Stimulated activated CD4-positive, alpha-beta T cell treated with anti-CD3 and anti-CD28 coated beads, Interleukin-15, amount 100 ng/mL, for 24 hours (primary cell): ENCODE measurements around the gene TRIO.
A peak's percentile ranks its signal among the peaks of the same experiment; 100 is the strongest.

Experiments used
- DNase-seq: peaks from one replicate; pipeline ENCODE4 v3.0.0-alpha.2; 2020

TRIO gene

DNA sequence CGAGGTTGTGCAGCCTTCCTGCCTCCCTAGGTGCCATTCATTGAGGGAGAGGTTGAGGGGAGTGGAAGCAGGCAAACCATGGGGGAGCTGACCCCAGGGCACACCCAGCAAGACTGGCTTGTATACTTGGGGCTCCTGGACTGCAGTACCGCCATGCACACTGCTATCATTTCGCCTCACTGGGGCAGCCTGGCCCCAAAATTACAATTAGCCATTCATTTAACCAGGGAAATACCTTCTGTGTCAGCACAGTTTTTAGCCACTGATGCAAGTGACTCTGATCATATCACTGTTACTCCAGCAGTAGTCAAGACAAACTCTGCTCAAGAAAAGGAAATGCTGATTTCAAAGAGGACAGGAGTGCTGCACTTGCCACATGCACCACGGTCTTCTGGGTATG lies 109.7 kb downstream of the TRIO start:
- no peak for DNase-seq

DNA sequence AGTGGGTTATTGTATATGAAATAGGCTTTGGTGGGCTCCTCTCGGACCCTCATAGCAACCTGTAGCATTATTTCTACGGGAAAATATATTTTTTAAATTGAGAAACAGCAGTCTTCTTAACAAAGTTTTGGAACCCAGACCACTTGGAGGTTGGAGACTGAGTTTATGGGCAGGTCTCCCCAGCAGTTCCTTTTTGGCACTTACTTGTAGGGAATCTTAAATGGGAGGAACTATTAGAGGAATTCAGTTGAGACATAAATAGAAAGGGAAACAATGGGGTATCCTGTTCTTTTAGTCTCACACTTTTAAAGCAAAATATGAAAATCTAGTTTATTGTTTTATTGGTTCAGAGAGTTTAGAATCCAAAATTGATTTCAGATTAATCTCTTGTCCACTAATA lies 111.5 kb downstream of the TRIO start:
- no peak for DNase-seq

DNA sequence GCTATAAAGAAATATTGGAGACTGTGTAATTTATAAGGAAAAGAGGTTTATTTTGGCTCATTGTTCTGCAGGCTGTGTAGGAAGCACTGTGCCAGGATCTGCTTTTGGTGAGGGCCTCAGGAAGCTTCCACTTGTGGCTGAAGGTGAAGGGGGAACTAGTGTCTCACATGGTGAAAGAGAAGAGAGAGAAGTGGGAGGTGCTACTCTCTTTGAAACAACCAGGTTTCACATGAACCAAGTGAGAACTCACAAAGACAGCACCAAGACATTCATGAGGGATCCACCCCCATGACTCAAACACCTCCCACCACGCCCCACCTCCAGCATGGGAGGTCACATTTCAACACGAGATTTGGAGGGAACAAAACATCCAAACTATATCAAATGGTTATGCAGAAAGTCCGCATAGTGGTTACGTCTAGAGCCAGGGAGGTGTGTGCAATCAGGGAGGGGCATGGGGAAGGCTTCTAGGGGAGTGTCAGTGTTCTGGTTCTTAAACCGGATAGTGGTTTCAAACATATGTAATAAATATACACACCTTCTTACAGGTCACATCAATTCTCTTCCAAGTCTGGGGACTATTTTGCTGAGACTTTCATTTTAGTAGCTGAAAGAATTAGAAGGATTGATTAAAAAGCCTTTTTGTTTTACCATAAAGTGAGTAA lies 113.0 kb downstream of the TRIO start:
- no peak for DNase-seq

DNA sequence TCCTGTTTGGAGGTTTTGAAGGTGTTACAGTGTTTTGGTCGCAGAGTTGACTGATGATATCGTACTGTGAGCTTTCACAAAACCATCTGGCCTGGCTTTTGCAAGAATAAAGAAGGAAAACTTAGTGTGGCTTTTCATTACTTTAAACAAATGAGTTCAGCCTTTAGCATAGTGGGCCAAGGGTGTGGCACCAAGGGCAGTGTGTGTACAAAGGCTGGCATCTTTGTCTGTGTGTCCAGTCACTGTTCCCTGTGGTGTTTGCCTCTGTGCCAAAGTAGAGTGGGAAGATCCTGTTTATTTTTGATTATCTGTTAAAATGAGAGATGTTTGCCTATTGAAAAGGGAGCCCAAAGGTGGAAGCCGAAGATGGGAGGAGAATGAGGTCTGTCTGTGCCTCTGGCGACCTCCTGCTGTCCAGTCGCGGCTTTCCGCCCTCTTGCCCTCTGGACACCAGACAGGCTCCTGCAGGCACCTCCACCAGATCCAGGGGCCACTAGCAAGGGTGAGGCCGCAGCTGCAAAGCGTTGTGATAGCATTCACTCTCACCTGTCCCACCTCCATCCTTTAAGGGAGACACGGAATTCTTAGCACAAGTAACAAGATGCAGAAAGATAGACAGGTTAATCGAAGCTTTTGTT lies 113.7 kb downstream of the TRIO start:
- no peak for DNase-seq

DNA sequence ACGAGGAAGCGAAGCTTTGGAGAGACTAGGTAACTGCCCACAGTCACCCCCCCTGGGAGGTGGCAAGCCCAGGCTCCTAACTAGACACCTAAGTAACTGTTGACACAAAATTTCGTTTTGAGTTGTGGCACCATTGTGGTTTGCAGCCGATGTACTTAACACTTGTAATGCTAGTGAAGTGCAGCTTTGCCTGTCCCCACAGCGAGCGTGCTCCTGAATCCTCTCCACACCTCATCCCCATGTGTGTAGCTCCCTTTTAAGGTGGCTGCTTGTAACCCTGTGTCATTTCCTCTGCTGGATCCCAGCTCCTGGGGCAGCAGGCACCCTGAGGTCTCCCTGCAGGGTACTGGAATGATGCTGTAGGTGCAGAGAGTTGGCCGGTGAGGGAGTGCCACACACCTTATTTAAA lies 114.9 kb downstream of the TRIO start:
- DNase-seq = no peak

GRCh38 chr5:14258840-14259239 lies 115.7 kb downstream of the TRIO start:
- no peak for DNase-seq

DNA sequence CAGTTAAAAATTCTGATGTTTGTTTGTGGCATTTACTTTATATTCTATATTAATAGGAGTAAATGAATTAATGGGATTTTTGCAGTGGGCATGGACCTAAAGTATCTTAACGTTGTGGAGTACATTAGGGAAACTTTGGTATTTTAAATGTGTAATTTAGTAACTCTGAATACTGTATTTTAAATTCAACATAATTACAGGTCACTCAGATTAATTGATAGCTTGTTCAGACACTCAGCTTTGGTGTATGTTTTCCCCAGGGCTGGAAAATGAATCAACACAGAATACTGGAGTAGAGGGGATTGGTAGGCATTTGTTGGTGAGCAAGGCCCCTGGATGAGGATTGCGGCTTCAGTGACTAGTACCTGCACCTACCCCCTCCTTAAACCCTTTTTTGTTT lies 117.5 kb downstream of the TRIO start:
- no peak for DNase-seq

DNA sequence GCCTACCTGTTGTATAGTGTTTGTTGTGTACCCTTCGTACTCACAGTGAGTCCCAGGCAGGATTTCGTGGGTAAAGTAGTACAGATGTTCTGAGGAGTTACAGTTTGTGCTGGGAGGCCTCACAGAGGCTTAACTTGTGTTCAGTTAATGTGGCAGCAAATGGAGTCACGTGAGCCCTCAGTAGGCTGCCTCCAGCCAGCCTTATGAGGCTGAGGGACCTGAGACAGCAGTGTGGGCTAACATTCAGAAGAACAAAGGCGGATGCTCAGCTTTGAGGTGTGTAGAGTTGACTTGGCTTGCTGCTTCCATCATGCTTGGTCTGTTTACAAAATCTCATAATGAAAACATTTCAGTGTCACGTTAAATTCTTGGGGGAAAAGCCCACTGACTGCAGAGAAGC lies 118.1 kb downstream of the TRIO start:
- no peak for DNase-seq

DNA sequence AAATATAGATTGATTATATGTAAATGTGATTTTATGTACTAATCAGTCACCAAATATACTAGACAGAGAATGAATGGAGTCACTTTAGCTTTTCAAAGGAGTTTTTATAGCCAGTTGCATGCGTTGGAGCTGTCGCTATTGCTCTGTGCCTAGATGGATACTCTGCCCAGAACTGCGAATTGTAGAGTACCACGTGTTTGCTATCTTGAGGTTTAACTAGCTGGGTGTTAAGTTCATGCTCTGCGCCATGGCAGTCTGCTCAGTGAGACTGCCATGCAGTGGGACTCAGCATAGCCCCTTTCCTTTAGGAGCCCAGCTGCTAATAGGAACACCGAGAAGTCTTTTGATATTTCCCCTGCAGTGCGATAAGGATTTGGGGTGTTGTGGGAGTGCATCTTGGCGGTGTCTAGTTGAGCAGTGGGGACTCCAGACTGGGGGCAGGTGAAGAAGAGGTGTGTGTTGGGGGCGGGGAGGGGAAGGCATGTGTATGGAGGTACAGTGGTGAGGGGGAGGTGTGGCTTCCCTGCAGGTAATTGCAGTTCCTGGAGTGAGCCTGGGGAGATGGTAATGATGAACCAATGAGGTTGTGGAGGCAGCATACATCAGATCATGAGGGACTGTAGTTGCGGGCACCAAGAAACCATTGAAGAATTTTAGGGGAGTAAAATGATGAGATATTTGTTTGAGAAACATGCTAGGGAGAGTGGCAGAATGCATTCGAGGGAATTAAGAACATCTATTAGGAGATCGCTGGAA lies 118.9 kb downstream of the TRIO start:
- DNase-seq = no peak

- no peak for DNase-seq
These were observed 120.0 kb downstream of the TRIO start for GRCh38 chr5:14263113-14263512.

DNA sequence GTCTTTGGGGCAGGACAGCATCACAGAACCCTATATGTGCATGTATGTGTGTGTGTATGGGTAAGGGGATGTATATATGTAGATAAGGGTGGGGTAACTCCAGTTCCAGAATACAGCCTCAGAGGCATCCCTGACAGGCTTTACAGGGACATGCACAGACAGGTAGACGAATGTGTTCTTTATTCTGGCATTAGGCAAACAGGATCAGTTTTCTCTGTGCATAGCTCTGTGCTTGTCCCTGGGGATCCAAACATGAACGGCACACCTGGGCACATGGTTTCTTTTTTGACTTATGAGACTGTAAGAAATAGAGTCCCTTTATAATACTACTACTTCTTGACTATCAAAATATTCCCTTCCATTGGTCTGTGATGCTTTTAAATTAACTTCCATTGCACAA lies 120.6 kb downstream of the TRIO start:
- DNase-seq = no peak

GRCh38 chr5:14264605-14265316 lies 121.6 kb downstream of the TRIO start:
- DNase-seq = peak; percentile 85

DNA sequence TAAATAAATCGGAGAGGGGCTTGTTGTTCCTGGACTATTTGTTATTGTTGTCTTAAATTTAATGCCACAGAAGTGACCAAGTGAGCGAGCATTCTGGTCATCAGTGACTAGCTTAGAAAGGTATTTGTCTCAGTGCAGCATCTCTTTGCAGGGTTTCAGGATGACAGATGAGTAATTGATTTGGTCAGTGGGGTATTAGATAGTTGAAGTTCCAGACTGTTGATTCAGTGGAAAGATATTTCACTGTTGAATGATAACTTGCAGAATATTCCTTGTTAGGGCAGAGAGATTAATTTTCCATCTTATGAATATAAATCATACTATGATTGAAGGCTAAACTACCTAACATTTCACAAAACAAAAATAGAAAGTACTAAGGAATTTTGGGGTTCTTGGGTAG lies 122.4 kb downstream of the TRIO start:
- DNase-seq = no peak

DNA sequence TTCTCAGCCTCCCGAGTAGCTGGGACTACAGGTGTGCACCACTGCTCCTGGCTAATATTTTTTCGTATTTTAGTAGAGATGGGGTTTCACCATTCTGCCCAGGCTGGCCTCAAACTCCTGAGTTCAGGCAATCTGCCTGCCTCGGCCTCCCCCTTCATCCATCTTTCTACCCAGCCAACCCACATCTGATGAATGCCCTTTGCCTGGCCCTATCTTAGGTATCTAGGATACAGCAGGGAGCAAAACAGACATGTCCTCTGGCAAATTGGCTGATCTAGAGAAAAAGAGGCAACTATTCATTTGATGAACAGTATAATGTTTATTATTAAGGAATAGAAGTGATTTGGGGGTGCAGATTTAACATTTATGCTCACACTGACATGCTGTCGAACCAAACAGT lies 123.0 kb downstream of the TRIO start:
- no peak for DNase-seq

DNA sequence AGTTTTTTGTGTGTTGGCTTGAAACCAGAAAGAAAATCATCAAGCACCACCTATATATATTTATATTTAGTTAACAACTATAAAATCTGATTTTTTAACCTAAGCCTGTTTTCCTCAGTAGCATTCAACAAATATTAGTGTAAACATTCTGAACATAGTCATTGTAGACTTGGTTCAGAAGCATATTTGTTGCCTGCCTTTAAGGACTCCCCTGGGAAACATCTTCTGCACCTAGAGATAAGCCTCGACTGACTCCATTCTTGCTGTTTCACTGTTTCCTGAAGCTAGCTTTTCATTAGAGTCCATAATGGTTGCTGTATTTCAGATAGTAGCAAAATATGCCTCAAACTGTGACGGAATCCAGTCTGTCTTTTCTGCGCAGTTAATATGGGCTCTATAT lies 123.5 kb downstream of the TRIO start:
- no peak for DNase-seq

- no peak for DNase-seq
These were observed 124.2 kb downstream of the TRIO start for GRCh38 chr5:14267166-14267838.

DNA sequence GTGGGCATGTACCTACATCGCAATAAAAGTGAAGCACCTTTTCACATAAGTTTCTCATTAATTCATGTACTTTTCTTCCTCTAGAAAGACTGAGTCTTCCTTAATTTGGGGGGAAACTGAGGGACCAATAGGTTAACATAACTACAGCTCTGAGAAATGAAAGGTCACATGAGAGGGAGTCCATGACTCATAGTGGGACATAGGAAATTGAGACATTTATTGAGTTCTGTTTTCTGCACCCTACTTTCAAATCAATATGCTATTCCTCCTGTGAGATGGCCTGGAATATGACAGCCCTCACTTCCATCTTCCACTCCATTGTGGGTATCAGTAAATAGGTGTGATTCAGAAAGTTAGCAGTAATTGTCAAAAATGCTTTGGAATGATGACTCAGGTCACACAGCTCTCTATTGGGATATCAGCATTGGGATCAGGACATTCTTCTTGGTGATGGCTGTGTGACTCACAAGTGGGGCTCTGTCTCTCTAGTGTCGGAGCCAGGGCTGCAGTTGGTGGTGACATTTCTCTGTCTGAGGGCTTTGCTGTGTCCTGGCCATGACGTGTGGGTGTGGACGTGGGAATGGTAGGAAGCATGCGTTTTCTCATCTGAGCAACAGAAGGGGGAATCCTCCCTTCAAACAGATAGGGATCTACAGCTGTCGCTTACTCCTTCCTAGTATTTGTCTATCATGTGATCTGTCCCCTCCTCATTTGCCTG lies 125.0 kb downstream of the TRIO start:
- DNase-seq = no peak

GRCh38 chr5:14268738-14269137 lies 125.6 kb downstream of the TRIO start:
- DNase-seq = no peak

DNA sequence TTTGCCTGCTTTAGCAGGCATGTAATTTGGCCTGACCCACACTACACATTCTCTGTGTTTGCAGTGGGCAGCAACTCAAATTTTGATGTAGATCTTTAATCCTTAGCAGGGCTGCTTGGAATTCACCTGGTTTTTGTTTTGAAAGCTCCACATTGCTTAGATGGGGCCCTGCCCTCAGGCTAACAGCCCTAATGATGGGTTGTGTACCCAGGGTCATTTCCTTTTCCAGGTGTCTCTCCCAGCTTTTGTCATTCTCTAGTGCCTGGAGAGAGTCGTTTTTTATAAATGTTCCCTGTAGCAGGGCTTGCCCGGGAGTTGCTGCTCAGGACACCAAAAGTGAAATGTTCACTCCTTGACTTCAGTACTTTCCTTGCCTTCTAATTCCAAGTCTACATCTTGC lies 126.3 kb downstream of the TRIO start:
- DNase-seq = no peak

GRCh38 chr5:14270209-14270702 lies 127.1 kb downstream of the TRIO start:
- no peak for DNase-seq

DNA sequence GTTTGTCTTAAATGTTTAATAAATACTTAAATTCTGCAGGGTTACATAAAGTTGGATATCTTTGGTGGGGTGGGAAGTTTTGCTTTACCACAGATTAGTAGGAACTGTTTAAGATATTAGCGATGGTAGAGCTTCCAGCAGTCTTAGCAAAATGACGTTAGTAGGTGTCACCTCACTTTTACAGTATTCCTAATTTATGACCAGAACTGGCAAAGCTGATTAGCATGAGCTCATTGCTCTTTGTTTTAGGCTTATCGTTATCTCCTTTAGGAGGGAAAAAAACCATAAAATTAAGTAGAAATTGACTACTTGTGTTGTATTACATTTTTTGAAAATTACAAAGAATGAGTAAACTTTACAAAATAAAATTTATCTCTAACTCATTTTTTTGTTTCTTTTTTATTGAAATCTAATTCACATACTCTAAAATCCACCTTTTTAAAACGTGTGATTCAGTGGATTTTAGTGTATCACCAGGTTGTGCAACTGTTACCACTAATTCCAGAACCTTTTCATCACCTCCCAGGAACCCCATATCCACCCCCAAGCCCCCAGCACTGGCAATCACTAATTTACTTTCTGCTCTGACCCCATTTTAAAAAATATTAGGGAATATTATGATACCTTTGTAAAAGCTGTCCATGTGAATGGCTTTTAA lies 129.5 kb downstream of the TRIO start:
- no peak for DNase-seq
